ENCODE data around the gene BLM.
"Not testable (repeated sequence)": the region's sequence is repeated elsewhere in the genome, so short reads cannot be mapped to it uniquely, and the experiment has no call there.

The BLM gene

GRCh38 chr15:90820481-90820880, 103.3 kb downstream of the BLM start:
- Histone ChIP-seq H3K27ac (ENCODE audit: low read depth, low read length) (no peak overlapping the region), H3K4me1 (ENCODE audit: control insufficient read depth, insufficient read depth, low read length) (peaks cover 23% of the 10 kb centered on the region), H3K4me3 (ENCODE audit: low read depth, low read length) (no peak overlapping the region), H3K9me3 (ENCODE audit: control insufficient read depth, insufficient read depth, low read length) (no peaks in the 10 kb centered on the region), H3K9ac (ENCODE audit: low read depth, low read length) (no peak overlapping the region), H3K27me3 (ENCODE audit: control insufficient read depth, insufficient read depth, low read length) (no peaks in the 10 kb centered on the region), H3K36me3 (ENCODE audit: control insufficient read depth, insufficient read depth, low read length) (peaks cover under 1% of the 10 kb centered on the region; the same call in 1 of the 2 replicates)

GRCh38 chr15:90822204-90822955, 105.2 kb downstream of the BLM start:
- no peaks in the 10 kb centered on the region for H3K36me3 ChIP-seq (ENCODE audit: control insufficient read depth, insufficient read depth, low read length)
- H3K4me1 ChIP-seq (ENCODE audit: control insufficient read depth, insufficient read depth, low read length) = peaks cover 15% of the 10 kb centered on the region
- no peaks in the 10 kb centered on the region for H3K9me3 ChIP-seq (ENCODE audit: control insufficient read depth, insufficient read depth, low read length)
- no peak overlapping the region for H3K4me3 ChIP-seq (ENCODE audit: low read depth, low read length)
- H3K27me3 ChIP-seq (ENCODE audit: control insufficient read depth, insufficient read depth, low read length) = no peaks in the 10 kb centered on the region
- no peak overlapping the region for H3K9ac ChIP-seq (ENCODE audit: low read depth, low read length)
- no peak overlapping the region for H3K27ac ChIP-seq (ENCODE audit: low read depth, low read length)

- Histone ChIP-seq H3K4me3 (ENCODE audit: low read depth, low read length) (no peak overlapping the region), H3K27ac (ENCODE audit: low read depth, low read length) (no peak overlapping the region), H3K9ac (ENCODE audit: low read depth, low read length) (no peak overlapping the region), H3K27me3 (ENCODE audit: control insufficient read depth, insufficient read depth, low read length) (no peaks in the 10 kb centered on the region), H3K36me3 (ENCODE audit: control insufficient read depth, insufficient read depth, low read length) (no peaks in the 10 kb centered on the region), H3K4me1 (ENCODE audit: control insufficient read depth, insufficient read depth, low read length) (peaks cover 4% of the 10 kb centered on the region; the same call in 1 of the 2 replicates), H3K9me3 (ENCODE audit: control insufficient read depth, insufficient read depth, low read length) (no peaks in the 10 kb centered on the region)
Measured at GRCh38 chr15:90823455-90823974, 106.4 kb downstream of the BLM start.

GRCh38 chr15:90825115-90825899, 108.2 kb downstream of the BLM start:
- H3K36me3 ChIP-seq (ENCODE audit: control insufficient read depth, insufficient read depth, low read length); H3K9ac ChIP-seq (ENCODE audit: low read depth, low read length); H3K9me3 ChIP-seq (ENCODE audit: control insufficient read depth, insufficient read depth, low read length); H3K4me1 ChIP-seq (ENCODE audit: control insufficient read depth, insufficient read depth, low read length); H3K4me3 ChIP-seq (ENCODE audit: low read depth, low read length); H3K27ac ChIP-seq (ENCODE audit: low read depth, low read length); H3K27me3 ChIP-seq (ENCODE audit: control insufficient read depth, insufficient read depth, low read length): not testable (repeated sequence)

- not testable (repeated sequence) for H3K9ac ChIP-seq (ENCODE audit: low read depth, low read length); H3K9me3 ChIP-seq (ENCODE audit: control insufficient read depth, insufficient read depth, low read length); H3K27me3 ChIP-seq (ENCODE audit: control insufficient read depth, insufficient read depth, low read length); H3K27ac ChIP-seq (ENCODE audit: low read depth, low read length); H3K4me1 ChIP-seq (ENCODE audit: control insufficient read depth, insufficient read depth, low read length); H3K4me3 ChIP-seq (ENCODE audit: low read depth, low read length); H3K36me3 ChIP-seq (ENCODE audit: control insufficient read depth, insufficient read depth, low read length)
Measured at GRCh38 chr15:90826206-90826885, 109.2 kb downstream of the BLM start.

- no peak overlapping the region for H3K27ac ChIP-seq (ENCODE audit: low read depth, low read length)
- no peaks in the 10 kb centered on the region for H3K9me3 ChIP-seq (ENCODE audit: control insufficient read depth, insufficient read depth, low read length)
- H3K4me3 ChIP-seq (ENCODE audit: low read depth, low read length) = no peak overlapping the region
- no peak overlapping the region for H3K9ac ChIP-seq (ENCODE audit: low read depth, low read length)
- H3K27me3 ChIP-seq (ENCODE audit: control insufficient read depth, insufficient read depth, low read length) = no peaks in the 10 kb centered on the region
- no peaks in the 10 kb centered on the region for H3K36me3 ChIP-seq (ENCODE audit: control insufficient read depth, insufficient read depth, low read length)
- H3K4me1 ChIP-seq (ENCODE audit: control insufficient read depth, insufficient read depth, low read length) = no peaks in the 10 kb centered on the region
Measured at GRCh38 chr15:90826886-90827435, 109.8 kb downstream of the BLM start.

- H3K9ac ChIP-seq (ENCODE audit: low read depth, low read length) = no peak overlapping the region
- H3K4me1 ChIP-seq (ENCODE audit: control insufficient read depth, insufficient read depth, low read length) = no peaks in the 10 kb centered on the region
Measured at GRCh38 chr15:90828111-90828510, 111.0 kb downstream of the BLM start.

GRCh38 chr15:90829126-90829525, 112.0 kb downstream of the BLM start:
- no peaks in the 10 kb centered on the region for H3K4me1 ChIP-seq (ENCODE audit: control insufficient read depth, insufficient read depth, low read length)
- no peak overlapping the region for H3K9ac ChIP-seq (ENCODE audit: low read depth, low read length)
- H3K4me3 ChIP-seq (ENCODE audit: low read depth, low read length) = no peak overlapping the region
- no peaks in the 10 kb centered on the region for H3K36me3 ChIP-seq (ENCODE audit: control insufficient read depth, insufficient read depth, low read length)
- H3K9me3 ChIP-seq (ENCODE audit: control insufficient read depth, insufficient read depth, low read length) = no peaks in the 10 kb centered on the region
- no peak overlapping the region for H3K27ac ChIP-seq (ENCODE audit: low read depth, low read length)
- H3K27me3 ChIP-seq (ENCODE audit: control insufficient read depth, insufficient read depth, low read length) = no peaks in the 10 kb centered on the region

More at GRCh38 chr15:90828111-90828510, 111.0 kb downstream of the BLM start:
- H3K27ac ChIP-seq (ENCODE audit: low read depth, low read length) = no peak overlapping the region
- H3K27me3 ChIP-seq (ENCODE audit: control insufficient read depth, insufficient read depth, low read length) = no peaks in the 10 kb centered on the region
- H3K36me3 ChIP-seq (ENCODE audit: control insufficient read depth, insufficient read depth, low read length) = no peaks in the 10 kb centered on the region
- no peaks in the 10 kb centered on the region for H3K9me3 ChIP-seq (ENCODE audit: control insufficient read depth, insufficient read depth, low read length)
- H3K4me3 ChIP-seq (ENCODE audit: low read depth, low read length) = no peak overlapping the region

- Histone ChIP-seq H3K36me3 (ENCODE audit: control insufficient read depth, insufficient read depth, low read length) (no peaks in the 10 kb centered on the region), H3K27ac (ENCODE audit: low read depth, low read length) (no peak overlapping the region), H3K4me1 (ENCODE audit: control insufficient read depth, insufficient read depth, low read length) (no peaks in the 10 kb centered on the region), H3K9ac (ENCODE audit: low read depth, low read length) (no peak overlapping the region), H3K4me3 (ENCODE audit: low read depth, low read length) (no peak overlapping the region), H3K27me3 (ENCODE audit: control insufficient read depth, insufficient read depth, low read length) (no peaks in the 10 kb centered on the region), H3K9me3 (ENCODE audit: control insufficient read depth, insufficient read depth, low read length) (no peaks in the 10 kb centered on the region)
Measured at GRCh38 chr15:90829942-90830440, 112.8 kb downstream of the BLM start.

GRCh38 chr15:90834626-90835025, 117.5 kb downstream of the BLM start:
- Histone ChIP-seq H3K36me3 (ENCODE audit: control insufficient read depth, insufficient read depth, low read length) (no peaks in the 10 kb centered on the region), H3K4me1 (ENCODE audit: control insufficient read depth, insufficient read depth, low read length) (peaks cover 13% of the 10 kb centered on the region), H3K9ac (ENCODE audit: low read depth, low read length) (no peak overlapping the region), H3K27ac (ENCODE audit: low read depth, low read length) (no peak overlapping the region), H3K27me3 (ENCODE audit: control insufficient read depth, insufficient read depth, low read length) (no peaks in the 10 kb centered on the region), H3K9me3 (ENCODE audit: control insufficient read depth, insufficient read depth, low read length) (no peaks in the 10 kb centered on the region), H3K4me3 (ENCODE audit: low read depth, low read length) (no peak overlapping the region)

All from HUES48 (cell line).